K562 (cell line): ENCODE measurements around the gene ZNF785. TPM values are rescaled to one million over a fixed set of nuclear protein-coding genes. Genes with fewer than 3 reads are reported as not detected.

ENCODE experiments used
- BRCA1 ChIP-seq, 2 experiments: fragments of 450-650 bp in 1 of 2; sonication (generic) in 1 of 2; formaldehyde crosslinking in 1 of 2; IDR thresholded peaks; 2 replicates each; pipeline versions ENCODE4 v1.5.0 to v1.6.1; 2017 to 2020; ENCODE audit warnings: mild to moderate bottlenecking in 1 of 2, missing genetic modification reagents in 1 of 2
- CHD1 ChIP-seq: fragments of 200-600 bp; sonication (generic); IDR thresholded peaks from one replicate; pipeline ENCODE4 v1.6.1; 2012; ENCODE audit warnings: mild to moderate bottlenecking, moderate library complexity, low read length, inconsistent platforms
- CREB1 ChIP-seq, 2 experiments: sonication (generic) in 1 of 2; formaldehyde crosslinking in 1 of 2; IDR thresholded peaks; 2 replicates each; pipeline versions ENCODE4 v1.6.1 to v1.8.0; 2012 to 2022; ENCODE audit warnings: inconsistent platforms in 1 of 2, mild to moderate bottlenecking in 1 of 2, missing genetic modification reagents in 1 of 2, moderate library complexity in 1 of 2
- CREM ChIP-seq: IDR thresholded peaks from 2 replicates; pipeline ENCODE4 v1.6.1; 2014; ENCODE audit warnings: antibody characterized with exemption, low read depth
- CXXC5 ChIP-seq: fragments of 250-450 bp; sonication (Bioruptor Pico); IDR thresholded peaks from 2 replicates; pipeline ENCODE4 v1.8.0; 2022; ENCODE audit warnings: inconsistent platforms, mild to moderate bottlenecking, moderate library complexity
- FOXM1 ChIP-seq, 2 experiments: fragments of 450-650 bp in 1 of 2; sonication (generic) in 1 of 2; formaldehyde crosslinking in 1 of 2; IDR thresholded peaks; 2 replicates each; pipeline versions ENCODE4 v1.6.1 to v1.9.0; 2017 to 2022; ENCODE audit warnings: low read depth in 2 of 2, mild to moderate bottlenecking in 2 of 2, missing genetic modification reagents in 1 of 2, moderate library complexity in 1 of 2
- GATAD2B ChIP-seq: fragments of 450-650 bp; IDR thresholded peaks from 2 replicates; pipeline ENCODE4 v1.6.1; 2017; ENCODE audit warnings: mild to moderate bottlenecking, borderline replicate concordance
- HNRNPLL ChIP-seq: fragments of 200-400 bp; formaldehyde crosslinking; IDR thresholded peaks from 2 replicates; pipeline ENCODE4 v1.6.1; 2017; ENCODE audit warnings: low read length, low read depth, mild to moderate bottlenecking; ENCODE audit not compliant: poor library complexity, severe bottlenecking
- MYC ChIP-seq, 2 experiments: fragments of 250-450 bp in 1 of 2; sonication (Bioruptor Pico) in 1 of 2; IDR thresholded peaks; 2 replicates each; pipeline versions ENCODE4 v1.5.1 to v1.6.1; 2012 to 2021; ENCODE audit warnings: low read depth in 2 of 2, borderline replicate concordance in 1 of 2, improper control_type of control experiment in 1 of 2, low read length in 1 of 2, mild to moderate bottlenecking in 1 of 2, moderate library complexity in 1 of 2
- PHB2 ChIP-seq: fragments of 450-650 bp; IDR thresholded peaks from 2 replicates; pipeline ENCODE4 v1.6.1; 2017; ENCODE audit warnings: low read depth
- RUNX1 ChIP-seq: sonication (generic); IDR thresholded peaks from 2 replicates; pipeline ENCODE4 v1.6.1; 2016; ENCODE audit warnings: antibody characterized with exemption, low read depth
- SIRT6 ChIP-seq: IDR thresholded peaks from one replicate; pipeline ENCODE4 v1.6.1; 2012; ENCODE audit warnings: low read depth, mild to moderate bottlenecking, control low read depth, inconsistent platforms, low read length, moderate library complexity
- STAG1 ChIP-seq: sonication (generic); formaldehyde crosslinking; IDR thresholded peaks from 2 replicates; pipeline ENCODE4 v1.5.0; 2020; ENCODE audit warnings: missing genetic modification reagents, borderline replicate concordance
- TAF15 ChIP-seq: fragments of 200-400 bp; formaldehyde crosslinking; IDR thresholded peaks from 2 replicates; pipeline ENCODE4 v1.6.1; 2017; ENCODE audit warnings: mild to moderate bottlenecking, low read depth, low read length, moderate library complexity
- YBX1 ChIP-seq: fragments of 450-650 bp; IDR thresholded peaks from 2 replicates; pipeline ENCODE4 v1.7.1; 2016; ENCODE audit warnings: mild to moderate bottlenecking
- ZBTB11 ChIP-seq, 3 experiments: fragments of 200-800 bp in 1 of 3; fragments of 250-450 bp in 1 of 3; fragments of 450-650 bp in 1 of 3; sonication (Bioruptor Pico) in 1 of 3; sonication (Bioruptor generic) in 1 of 3; formaldehyde crosslinking in 1 of 3; IDR thresholded peaks; 2 replicates each; pipeline versions ENCODE4 v1.6.1 to v1.8.0; 2016 to 2022; ENCODE audit warnings: mild to moderate bottlenecking in 2 of 3, missing genetic modification characterization in 2 of 3, missing compliant biosample characterization in 1 of 3, moderate library complexity in 1 of 3
- ZBTB17 ChIP-seq: fragments of 450-650 bp; formaldehyde crosslinking; IDR thresholded peaks from 2 replicates; pipeline ENCODE4 v1.4.0; 2020; ENCODE audit warnings: mild to moderate bottlenecking
- ZC3H4 ChIP-seq: sonication (generic); formaldehyde crosslinking; IDR thresholded peaks from 2 replicates; pipeline ENCODE4 v1.9.0; 2021; ENCODE audit warnings: missing genetic modification reagents, borderline replicate concordance
- ZFX ChIP-seq: sonication (generic); formaldehyde crosslinking; IDR thresholded peaks from 2 replicates; pipeline ENCODE4 v1.8.0; 2022; ENCODE audit warnings: mild to moderate bottlenecking, missing genetic modification reagents, moderate library complexity
- ZNF124 ChIP-seq: sonication (generic); formaldehyde crosslinking; IDR thresholded peaks from 2 replicates; pipeline ENCODE4 v1.8.1; 2022; ENCODE audit warnings: missing genetic modification reagents
- ZNF165 ChIP-seq: fragments of 250-450 bp; sonication (Bioruptor Pico); IDR thresholded peaks from 2 replicates; pipeline ENCODE4 v1.4.0; 2020; ENCODE audit warnings: borderline replicate concordance
- ZNF174 ChIP-seq: fragments of 250-450 bp; sonication (Bioruptor Pico); IDR thresholded peaks from 2 replicates; pipeline ENCODE4 v1.4.0; 2020; ENCODE audit warnings: mild to moderate bottlenecking
- ZNF253 ChIP-seq: fragments of 250-450 bp; sonication (Bioruptor Pico); conservative IDR thresholded peaks from 2 replicates; pipeline ENCODE4 v1.6.1; 2021; ENCODE audit warnings: mild to moderate bottlenecking
- ZNF41 ChIP-seq: fragments of 250-450 bp; sonication (Bioruptor Pico); conservative IDR thresholded peaks from 2 replicates; pipeline ENCODE4 v1.4.0; 2020; ENCODE audit warnings: mild to moderate bottlenecking
- polyA plus RNA-seq, 8 experiments: library from polyadenylated mRNA; depleted of rRNA in 4 of 8; stranded (reverse) in 5 of 8; unstranded in 3 of 8; fragments of >200 nt; fragmentation: Nextera tagmentation in 2 of 8; fragmentation: Illumina TruSeq in 1 of 8; extraction: Ambion mirVana in 2 of 8; extraction: Trizol in 1 of 8; gene quantifications; 2 replicates each; pipeline versions ENCODE4 v1.2.1 to v1.2.3, GENCODE V29; 2011 to 2014; ENCODE audit warnings: inconsistent platforms in 1 of 8, missing spikeins in 1 of 8
- total RNA-seq, 7 experiments: library from RNA; depleted of rRNA in 6 of 7; stranded (reverse); fragments of >200 nt in 6 of 7; fragmentation: Illumina TruSeq in 2 of 7; extraction: Trizol in 2 of 7; gene quantifications; 2 replicates each; pipeline versions ENCODE4 v1.2.1 to v1.2.3, GENCODE V29; 2011 to 2021; ENCODE audit warnings: low replicate concordance in 1 of 7

Gene ZNF785
- total and polyA plus RNA-seq, 9 of the 15 experiments (the other 6 are each of a cell fraction or from before 2014, with no cell fraction given): 0.64 to 11.0 (median 6.4) TPM

GRCh38 chr16:30534368-30535105 lies 51.0 kb downstream of the ZNF785 start, which contains the start of gene ZNF747 (continued):
- TF ChIP-seq MYC (IDR thresholded peaks at IDR 0.05; ENCODE audit: low read depth, low read length): peak; percentile 78; the same call in 1 of the 2 replicates
- TF ChIP-seq MYC (CRISPR knock-in tag; IDR thresholded peaks at IDR 0.05; ENCODE audit: borderline replicate concordance, low read depth): no peak
- peak; percentile 96 for TF ChIP-seq CXXC5 (CRISPR knock-in tag)
- no peak for TF ChIP-seq ZC3H4 (CRISPR knock-in tag)
- no peak for TF ChIP-seq FOXM1 (IDR thresholded peaks at IDR 0.05; ENCODE audit: low read depth)
- no peak for TF ChIP-seq FOXM1 (CRISPR knock-in tag; IDR thresholded peaks at IDR 0.05; ENCODE audit: low read depth)
- peak; percentile 60 for TF ChIP-seq HNRNPLL
- TF ChIP-seq PHB2: no peak
- TF ChIP-seq STAG1 (CRISPR knock-in tag): no peak
- TF ChIP-seq ZFX: peak; percentile 98
- peak; percentile 97 for TF ChIP-seq ZBTB17 (CRISPR knock-in tag)
- peak in 2 of 3 experiments; percentile 80 to 96; a peak in 4 of 6 replicates for TF ChIP-seq ZBTB11 (CRISPR knock-in tag; IDR thresholded peaks at IDR 0.05)
- no peak for TF ChIP-seq TAF15
- no peak for TF ChIP-seq ZNF174 (CRISPR knock-in tag)
- TF ChIP-seq ZNF41: no peak
- no peak for TF ChIP-seq RUNX1
- no peak for TF ChIP-seq BRCA1 (IDR thresholded peaks at IDR 0.05)
- TF ChIP-seq BRCA1 (CRISPR knock-in tag; IDR thresholded peaks at IDR 0.05): no peak
- TF ChIP-seq CREB1 (IDR thresholded peaks at IDR 0.05): peak; percentile 82
- TF ChIP-seq CREB1 (CRISPR knock-in tag; IDR thresholded peaks at IDR 0.05): peak; percentile 63
- no peak for TF ChIP-seq YBX1
- TF ChIP-seq GATAD2B: no peak
- no peak for TF ChIP-seq ZNF124 (CRISPR knock-in tag)
- no peak for TF ChIP-seq SIRT6
- TF ChIP-seq ZNF253: no peak
- no peak for TF ChIP-seq ZNF165 (CRISPR knock-in tag)
- no peak for TF ChIP-seq CHD1
- peak; percentile 60 for TF ChIP-seq CREM
